OCI-LY1 (cell line): Measurements from ENCODE around the gene ZNF416.

Experiments used
- EZH2 ChIP-seq: fragments of 200-600 bp; sonication (generic), shearing (Covaris generic); IDR thresholded peaks from 2 replicates; pipeline ENCODE4 v1.8.0; 2017; ENCODE audit warnings: borderline replicate concordance, mixed run types, mild to moderate bottlenecking, antibody characterized with exemption, low read length, moderate library complexity, mixed read lengths
- TF ChIP-seq, protein P1 (sequence below): fragments of 200-600 bp; sonication (generic), shearing (Covaris generic); IDR thresholded peaks from 2 replicates; pipeline ENCODE4 v1.5.1; 2017; ENCODE audit warnings: mild to moderate bottlenecking, antibody characterized with exemption, low read length, moderate library complexity, mixed read lengths

DNA sequence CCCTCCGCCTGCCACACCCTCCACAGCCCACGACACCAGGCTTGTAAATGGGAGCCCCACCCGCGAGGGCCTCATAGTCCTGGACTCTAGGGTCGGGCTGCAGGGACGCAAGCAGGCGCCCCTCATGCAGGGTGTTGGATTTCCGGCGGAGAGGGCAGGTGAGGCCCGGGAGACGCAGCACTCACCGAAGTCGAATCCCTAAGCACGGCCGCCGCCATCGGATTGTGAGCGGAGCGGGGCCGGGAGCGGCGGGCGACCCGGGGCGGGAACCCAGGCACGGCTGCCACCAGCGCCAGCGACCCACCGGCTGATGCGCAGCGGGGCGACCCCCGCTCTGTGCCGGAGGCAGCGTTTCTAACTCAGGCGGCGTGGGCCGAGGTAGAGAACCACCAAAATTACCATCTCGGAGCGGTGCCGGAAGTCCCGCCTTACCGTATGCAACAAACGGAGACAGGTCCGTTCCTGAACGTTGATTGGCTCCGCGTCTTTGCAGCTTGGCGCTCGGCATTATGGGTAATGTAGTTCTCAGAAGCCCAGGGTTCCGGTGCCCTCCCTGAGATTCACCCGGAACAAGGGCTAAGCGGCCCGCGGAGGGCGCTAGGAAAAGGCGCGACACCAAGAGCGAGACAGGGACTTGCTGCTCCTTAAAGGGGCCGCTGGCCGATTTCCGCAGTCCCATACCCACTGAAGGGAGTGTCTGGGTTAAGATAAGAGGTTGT, at the start of gene ZNF416:
- TF ChIP-seq, protein P1, sequence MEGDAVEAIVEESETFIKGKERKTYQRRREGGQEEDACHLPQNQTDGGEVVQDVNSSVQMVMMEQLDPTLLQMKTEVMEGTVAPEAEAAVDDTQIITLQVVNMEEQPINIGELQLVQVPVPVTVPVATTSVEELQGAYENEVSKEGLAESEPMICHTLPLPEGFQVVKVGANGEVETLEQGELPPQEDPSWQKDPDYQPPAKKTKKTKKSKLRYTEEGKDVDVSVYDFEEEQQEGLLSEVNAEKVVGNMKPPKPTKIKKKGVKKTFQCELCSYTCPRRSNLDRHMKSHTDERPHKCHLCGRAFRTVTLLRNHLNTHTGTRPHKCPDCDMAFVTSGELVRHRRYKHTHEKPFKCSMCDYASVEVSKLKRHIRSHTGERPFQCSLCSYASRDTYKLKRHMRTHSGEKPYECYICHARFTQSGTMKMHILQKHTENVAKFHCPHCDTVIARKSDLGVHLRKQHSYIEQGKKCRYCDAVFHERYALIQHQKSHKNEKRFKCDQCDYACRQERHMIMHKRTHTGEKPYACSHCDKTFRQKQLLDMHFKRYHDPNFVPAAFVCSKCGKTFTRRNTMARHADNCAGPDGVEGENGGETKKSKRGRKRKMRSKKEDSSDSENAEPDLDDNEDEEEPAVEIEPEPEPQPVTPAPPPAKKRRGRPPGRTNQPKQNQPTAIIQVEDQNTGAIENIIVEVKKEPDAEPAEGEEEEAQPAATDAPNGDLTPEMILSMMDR, result peak; percentile 39; the same call in 1 of the 2 replicates
- no peak for TF ChIP-seq EZH2
